ENCODE measurements around the gene TRPM6. TPM values are rescaled to one million over a fixed set of nuclear protein-coding genes. Genes with fewer than 3 reads are reported as not detected.

Gene TRPM6
- total and polyA plus RNA-seq, 2 donors (not counting 3 experiments of a cell fraction or from before 2014, with no cell fraction given), result 0.01 to 0.22 TPM

DNA sequence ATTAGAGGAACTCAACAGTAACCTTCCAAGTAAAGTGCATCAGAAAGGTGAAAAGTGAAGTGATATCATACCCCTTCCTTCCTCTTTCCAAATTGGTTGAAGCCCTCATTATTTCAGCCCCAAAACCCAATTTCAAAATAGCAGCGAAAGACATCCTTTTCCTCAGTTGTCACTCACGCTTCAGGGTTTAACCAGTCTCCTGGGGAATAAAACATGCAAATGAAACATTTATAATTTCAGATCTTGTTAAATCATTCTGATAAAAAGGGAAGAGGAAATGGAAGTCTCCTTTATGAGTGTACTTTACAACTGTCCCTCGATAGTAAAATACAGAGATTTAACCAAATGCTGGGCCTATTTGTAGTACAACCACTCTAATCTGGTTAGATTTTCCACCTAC, 22.5 kb downstream of the TRPM6 start:
- Histone ChIP-seq H3K4me3 (replicated peaks in 1 of 3; ENCODE audit: insufficient read depth in 1 of 3, low read depth in 1 of 3, low read length in 3 of 3) (no peak overlapping the region), H3K4me1 (ENCODE audit: control insufficient read depth, extremely low read depth, insufficient read depth, low read length) (peaks cover 5% of the 10 kb centered on the region), H3K9me3 (replicated peaks; ENCODE audit: control insufficient read depth, insufficient read depth, low read length) (no peaks in the 10 kb centered on the region), H2AFZ (ENCODE audit: low read depth, low read length) (no peak overlapping the region), H3K79me2 (ENCODE audit: control insufficient read depth, insufficient read depth, low read length) (no peaks in the 10 kb centered on the region), H3K36me3 (ENCODE audit: control insufficient read depth in 2 of 2, extremely low read depth in 1 of 2, insufficient read depth in 2 of 2, low read length in 2 of 2) (no peaks in the 10 kb centered on the region), H3K4me2 (ENCODE audit: insufficient read depth, low read length) (no peak overlapping the region), H3K27ac (ENCODE audit: insufficient read depth, low read depth, low read length) (no peak overlapping the region), H3K9ac (replicated peaks; ENCODE audit: extremely low read depth, insufficient read depth, low read length) (no peak overlapping the region), H4K20me1 (replicated peaks; ENCODE audit: control insufficient read depth, extremely low read depth, insufficient read depth, low read length) (no peaks in the 10 kb centered on the region), H3K27me3 (ENCODE audit: control insufficient read depth in 2 of 2, insufficient read depth in 2 of 2, low read length in 2 of 2) (no peaks in the 10 kb centered on the region), H3K9me1 (replicated peaks; ENCODE audit: control insufficient read depth, extremely low read depth, insufficient read depth, low read length) (no peaks in the 10 kb centered on the region)
- BruUV-seq (replicated peaks), result no TSS peak
- dilution Hi-C loops (cut with MboI; ENCODE audit: extremely low pct_ligation_motif_present, low sequenced_read_pairs), result no loop called here
- CTCF ChIA-PET, result no interaction called here
- POLR2A ChIA-PET, result no interaction called here
- DNase-seq (ENCODE audit: low read depth, low spot score) (no peak), FAIRE-seq (no peak)
- TF ChIP-seq, protein P1, sequence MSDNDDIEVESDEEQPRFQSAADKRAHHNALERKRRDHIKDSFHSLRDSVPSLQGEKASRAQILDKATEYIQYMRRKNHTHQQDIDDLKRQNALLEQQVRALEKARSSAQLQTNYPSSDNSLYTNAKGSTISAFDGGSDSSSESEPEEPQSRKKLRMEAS (IDR thresholded peaks at IDR 0.05; ENCODE audit: insufficient read depth, insufficient read length), result no peak
- TF ChIP-seq EZH2 (IDR thresholded peaks at IDR 0.05; ENCODE audit: borderline replicate concordance, low read depth, low read length, severe bottlenecking) (no peak), GATA2 (IDR thresholded peaks at IDR 0.05; ENCODE audit: insufficient read depth, insufficient read length, low read depth, low read length) (no peak), MYC (IDR thresholded peaks at IDR 0.05; ENCODE audit: low read depth, low read length) (no peak), POLR2AphosphoS5 (IDR thresholded peaks at IDR 0.05; ENCODE audit: insufficient read depth, low read depth, low read length) (no peak), FOS (IDR thresholded peaks at IDR 0.05; ENCODE audit: borderline replicate concordance, insufficient read depth, low read length) (no peak), POLR2A (IDR thresholded peaks at IDR 0.05; ENCODE audit: low read depth, low read length) (no peak), JUN (IDR thresholded peaks at IDR 0.05; ENCODE audit: borderline replicate concordance, insufficient read depth, insufficient read length, low read depth) (no peak)
- TF ChIP-seq, protein P2, sequence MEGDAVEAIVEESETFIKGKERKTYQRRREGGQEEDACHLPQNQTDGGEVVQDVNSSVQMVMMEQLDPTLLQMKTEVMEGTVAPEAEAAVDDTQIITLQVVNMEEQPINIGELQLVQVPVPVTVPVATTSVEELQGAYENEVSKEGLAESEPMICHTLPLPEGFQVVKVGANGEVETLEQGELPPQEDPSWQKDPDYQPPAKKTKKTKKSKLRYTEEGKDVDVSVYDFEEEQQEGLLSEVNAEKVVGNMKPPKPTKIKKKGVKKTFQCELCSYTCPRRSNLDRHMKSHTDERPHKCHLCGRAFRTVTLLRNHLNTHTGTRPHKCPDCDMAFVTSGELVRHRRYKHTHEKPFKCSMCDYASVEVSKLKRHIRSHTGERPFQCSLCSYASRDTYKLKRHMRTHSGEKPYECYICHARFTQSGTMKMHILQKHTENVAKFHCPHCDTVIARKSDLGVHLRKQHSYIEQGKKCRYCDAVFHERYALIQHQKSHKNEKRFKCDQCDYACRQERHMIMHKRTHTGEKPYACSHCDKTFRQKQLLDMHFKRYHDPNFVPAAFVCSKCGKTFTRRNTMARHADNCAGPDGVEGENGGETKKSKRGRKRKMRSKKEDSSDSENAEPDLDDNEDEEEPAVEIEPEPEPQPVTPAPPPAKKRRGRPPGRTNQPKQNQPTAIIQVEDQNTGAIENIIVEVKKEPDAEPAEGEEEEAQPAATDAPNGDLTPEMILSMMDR (IDR thresholded peaks at IDR 0.05; ENCODE audit: extremely low read depth in 1 of 2, insufficient read depth in 1 of 2, low read depth in 1 of 2, low read length in 2 of 2), result no peak
- intact Hi-C loops (cut with micrococcal nuclease), result no loop called here

All from endothelial cell of umbilical vein (primary cell).